NCI-H1436 treated with DMSO at 0.1 percent for 48 hours (cell line): ENCODE measurements around the gene USP27X.
A peak's percentile ranks its signal among the peaks of the same experiment; 100 is the strongest.

Experiments
- DNase-seq: peaks from one replicate; lab custom pipeline; 2025; lab: John Stamatoyannopoulos, UW

Gene USP27X

GRCh38 chrX:49884290-49884862 is 5.1 kb downstream of the USP27X start:
- no peak for DNase-seq

- no peak for DNase-seq
Measured at GRCh38 chrX:49892542-49892941, 13.3 kb downstream of the USP27X start.

GRCh38 chrX:49896951-49897350 is 17.7 kb downstream of the USP27X start:
- no peak for DNase-seq

GRCh38 chrX:49901048-49901447 is 21.8 kb downstream of the USP27X start:
- DNase-seq = peak; percentile 55

GRCh38 chrX:49910344-49910743 is 31.1 kb downstream of the USP27X start:
- peak; percentile 76 for DNase-seq

- no peak for DNase-seq
Measured at GRCh38 chrX:49912086-49912485, 32.8 kb downstream of the USP27X start.

- DNase-seq = no peak
Measured at GRCh38 chrX:49912861-49913260, 33.6 kb downstream of the USP27X start.

GRCh38 chrX:49915361-49916222 is 36.3 kb downstream of the USP27X start:
- peak; percentile 4 for DNase-seq

- DNase-seq = no peak
Measured at GRCh38 chrX:49919617-49920016, 40.3 kb downstream of the USP27X start.

- DNase-seq = no peak
Measured at GRCh38 chrX:49921109-49921508, 41.8 kb downstream of the USP27X start.

GRCh38 chrX:49922291-49923241 is 43.3 kb downstream of the USP27X start, which contains the start of gene CLCN5:
CLCN5 (plus strand) TSS chrX:49922596; CDS start chrX:49925299, 2,703 bp downstream.
- DNase-seq = peak; percentile 68

GRCh38 chrX:49925176-49925575 is 45.9 kb downstream of the USP27X start:
- DNase-seq = no peak

GRCh38 chrX:49930039-49930438 is 50.8 kb downstream of the USP27X start:
- DNase-seq = no peak
